ENCODE data around the gene SNX18.

DNA sequence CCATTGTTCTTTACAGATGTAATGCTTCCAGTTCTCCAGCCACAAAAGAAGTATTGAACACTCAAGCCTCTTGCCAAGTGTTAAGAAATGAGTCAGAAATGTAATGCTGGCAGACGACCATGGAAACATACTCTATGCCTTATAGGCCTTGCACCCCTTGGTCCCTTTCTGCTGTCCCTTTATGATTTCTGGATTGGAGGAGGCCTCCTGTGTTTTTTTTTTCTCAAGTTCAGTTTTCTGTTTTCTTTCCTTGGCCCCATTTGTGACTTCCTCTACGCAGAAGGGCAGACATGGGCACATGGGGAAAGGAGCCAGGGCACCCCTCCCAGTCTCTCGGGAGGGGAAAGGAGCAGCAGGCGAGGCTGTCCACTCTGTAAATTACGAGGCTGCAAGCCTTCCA lies 53.4 kb downstream of the SNX18 start:
- TF ChIP-seq, protein P1, sequence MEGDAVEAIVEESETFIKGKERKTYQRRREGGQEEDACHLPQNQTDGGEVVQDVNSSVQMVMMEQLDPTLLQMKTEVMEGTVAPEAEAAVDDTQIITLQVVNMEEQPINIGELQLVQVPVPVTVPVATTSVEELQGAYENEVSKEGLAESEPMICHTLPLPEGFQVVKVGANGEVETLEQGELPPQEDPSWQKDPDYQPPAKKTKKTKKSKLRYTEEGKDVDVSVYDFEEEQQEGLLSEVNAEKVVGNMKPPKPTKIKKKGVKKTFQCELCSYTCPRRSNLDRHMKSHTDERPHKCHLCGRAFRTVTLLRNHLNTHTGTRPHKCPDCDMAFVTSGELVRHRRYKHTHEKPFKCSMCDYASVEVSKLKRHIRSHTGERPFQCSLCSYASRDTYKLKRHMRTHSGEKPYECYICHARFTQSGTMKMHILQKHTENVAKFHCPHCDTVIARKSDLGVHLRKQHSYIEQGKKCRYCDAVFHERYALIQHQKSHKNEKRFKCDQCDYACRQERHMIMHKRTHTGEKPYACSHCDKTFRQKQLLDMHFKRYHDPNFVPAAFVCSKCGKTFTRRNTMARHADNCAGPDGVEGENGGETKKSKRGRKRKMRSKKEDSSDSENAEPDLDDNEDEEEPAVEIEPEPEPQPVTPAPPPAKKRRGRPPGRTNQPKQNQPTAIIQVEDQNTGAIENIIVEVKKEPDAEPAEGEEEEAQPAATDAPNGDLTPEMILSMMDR (IDR thresholded peaks at IDR 0.05 in 8 of 11, conservative IDR thresholded peaks at IDR 0.05 in 3 of 11): no peak
- no peak for TF ChIP-seq POLR2AphosphoS5 (IDR thresholded peaks at IDR 0.05)

Data from spleen (tissue), 7 donors.